GM12878 (cell line): ENCODE measurements around the gene KCNQ1OT1.

Experiments used
- EGR1 ChIP-seq, 2 experiments: IDR thresholded peaks; 1 replicate in 1 of 2; 2 replicates in 1 of 2; pipeline ENCODE4 v1.6.1; 2011 to 2012; ENCODE audit warnings: low read depth in 2 of 2, low read length in 2 of 2, borderline replicate concordance in 1 of 2, mild to moderate bottlenecking in 1 of 2, moderate library complexity in 1 of 2
- EP300 ChIP-seq, 2 experiments: fragments of 150-350 bp in 1 of 2; IDR thresholded peaks; 2 replicates each; pipeline ENCODE4 v1.6.1; 2011 to 2012; ENCODE audit warnings: low read depth in 2 of 2, low read length in 2 of 2, borderline replicate concordance in 1 of 2, improper control_type of control experiment in 1 of 2, inconsistent platforms in 1 of 2; ENCODE audit not compliant: control insufficient read depth in 1 of 2
- NFYB ChIP-seq: IDR thresholded peaks from 2 replicates; pipeline ENCODE4 v1.6.1; 2011; ENCODE audit warnings: low read depth, mild to moderate bottlenecking, low read length, improper control_type of control experiment, moderate library complexity; ENCODE audit not compliant: insufficient read depth
- POLR2A ChIP-seq: IDR thresholded peaks from 2 replicates; pipeline ENCODE4 v1.6.1; 2011; ENCODE audit warnings: low read depth, mild to moderate bottlenecking, low read length
- RAD51 ChIP-seq: fragments of 450-650 bp; IDR thresholded peaks from 2 replicates; pipeline ENCODE4 v1.6.1; 2016; ENCODE audit warnings: moderate library complexity, mild to moderate bottlenecking, inconsistent platforms
- TF ChIP-seq, protein P1 (sequence below): IDR thresholded peaks from 2 replicates; pipeline ENCODE4 v1.6.1; 2011; ENCODE audit warnings: low read depth, mild to moderate bottlenecking, low read length, moderate library complexity, borderline replicate concordance; ENCODE audit errors: extremely low read depth
- TF ChIP-seq, protein P2 (sequence below): fragments of 450-650 bp; IDR thresholded peaks from 2 replicates; pipeline ENCODE4 v1.6.1; 2018; ENCODE audit warnings: mild to moderate bottlenecking, low read depth, moderate library complexity; ENCODE audit not compliant: partially characterized antibody
- TF ChIP-seq, protein P3 (sequence below): IDR thresholded peaks from 2 replicates; pipeline ENCODE4 v1.6.1; 2012; ENCODE audit warnings: low read depth, low read length, improper control_type of control experiment

DNA sequence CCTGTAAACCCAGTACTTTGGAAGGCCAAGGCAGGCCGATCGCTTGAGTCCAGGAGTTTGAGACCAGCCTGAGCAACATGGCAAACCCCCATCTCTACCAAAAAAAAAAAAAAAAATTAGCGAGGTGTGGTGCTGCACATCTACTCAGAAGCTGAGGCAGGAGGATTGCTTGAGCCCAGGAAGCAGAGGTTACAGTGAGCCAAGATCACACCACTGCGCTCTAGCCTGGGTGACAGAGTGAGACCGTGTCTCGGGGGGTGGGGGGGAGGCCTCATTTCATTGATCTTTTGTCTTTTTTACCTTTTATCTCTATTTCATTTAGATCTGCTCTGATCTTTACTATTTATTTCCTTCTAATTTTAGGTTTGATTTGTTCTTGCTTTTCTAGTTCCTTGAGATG is 51.8 kb downstream of the KCNQ1OT1 start:
- TF ChIP-seq, protein P1, sequence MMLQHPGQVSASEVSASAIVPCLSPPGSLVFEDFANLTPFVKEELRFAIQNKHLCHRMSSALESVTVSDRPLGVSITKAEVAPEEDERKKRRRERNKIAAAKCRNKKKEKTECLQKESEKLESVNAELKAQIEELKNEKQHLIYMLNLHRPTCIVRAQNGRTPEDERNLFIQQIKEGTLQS = no peak
- TF ChIP-seq, protein P2, sequence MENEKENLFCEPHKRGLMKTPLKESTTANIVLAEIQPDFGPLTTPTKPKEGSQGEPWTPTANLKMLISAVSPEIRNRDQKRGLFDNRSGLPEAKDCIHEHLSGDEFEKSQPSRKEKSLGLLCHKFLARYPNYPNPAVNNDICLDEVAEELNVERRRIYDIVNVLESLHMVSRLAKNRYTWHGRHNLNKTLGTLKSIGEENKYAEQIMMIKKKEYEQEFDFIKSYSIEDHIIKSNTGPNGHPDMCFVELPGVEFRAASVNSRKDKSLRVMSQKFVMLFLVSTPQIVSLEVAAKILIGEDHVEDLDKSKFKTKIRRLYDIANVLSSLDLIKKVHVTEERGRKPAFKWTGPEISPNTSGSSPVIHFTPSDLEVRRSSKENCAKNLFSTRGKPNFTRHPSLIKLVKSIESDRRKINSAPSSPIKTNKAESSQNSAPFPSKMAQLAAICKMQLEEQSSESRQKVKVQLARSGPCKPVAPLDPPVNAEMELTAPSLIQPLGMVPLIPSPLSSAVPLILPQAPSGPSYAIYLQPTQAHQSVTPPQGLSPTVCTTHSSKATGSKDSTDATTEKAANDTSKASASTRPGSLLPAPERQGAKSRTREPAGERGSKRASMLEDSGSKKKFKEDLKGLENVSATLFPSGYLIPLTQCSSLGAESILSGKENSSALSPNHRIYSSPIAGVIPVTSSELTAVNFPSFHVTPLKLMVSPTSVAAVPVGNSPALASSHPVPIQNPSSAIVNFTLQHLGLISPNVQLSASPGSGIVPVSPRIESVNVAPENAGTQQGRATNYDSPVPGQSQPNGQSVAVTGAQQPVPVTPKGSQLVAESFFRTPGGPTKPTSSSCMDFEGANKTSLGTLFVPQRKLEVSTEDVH = no peak
- no peak for TF ChIP-seq RAD51
- TF ChIP-seq, protein P3, sequence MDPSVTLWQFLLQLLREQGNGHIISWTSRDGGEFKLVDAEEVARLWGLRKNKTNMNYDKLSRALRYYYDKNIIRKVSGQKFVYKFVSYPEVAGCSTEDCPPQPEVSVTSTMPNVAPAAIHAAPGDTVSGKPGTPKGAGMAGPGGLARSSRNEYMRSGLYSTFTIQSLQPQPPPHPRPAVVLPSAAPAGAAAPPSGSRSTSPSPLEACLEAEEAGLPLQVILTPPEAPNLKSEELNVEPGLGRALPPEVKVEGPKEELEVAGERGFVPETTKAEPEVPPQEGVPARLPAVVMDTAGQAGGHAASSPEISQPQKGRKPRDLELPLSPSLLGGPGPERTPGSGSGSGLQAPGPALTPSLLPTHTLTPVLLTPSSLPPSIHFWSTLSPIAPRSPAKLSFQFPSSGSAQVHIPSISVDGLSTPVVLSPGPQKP = no peak
- no peak for TF ChIP-seq EP300 (IDR thresholded peaks at IDR 0.05; ENCODE audit: borderline replicate concordance in 1 of 2, control insufficient read depth in 1 of 2, low read depth in 2 of 2, low read length in 2 of 2)
- no peak for TF ChIP-seq EGR1 (IDR thresholded peaks at IDR 0.05; ENCODE audit: borderline replicate concordance in 1 of 2, low read depth in 2 of 2, low read length in 2 of 2)
- TF ChIP-seq POLR2A = no peak
- no peak for TF ChIP-seq NFYB
